SK-N-SH (cell line): Measurements from ENCODE around the gene PTAR1.

ENCODE experiments used
- CTCF ChIP-seq: fragments of 200-600 bp; sonication (generic); IDR thresholded peaks from 2 replicates; pipeline ENCODE4 v1.6.1; 2017; ENCODE audit warnings: antibody characterized with exemption, mild to moderate bottlenecking, moderate library complexity
- JUND ChIP-seq: IDR thresholded peaks from 2 replicates; pipeline ENCODE4 v1.4.0; 2012
- POLR2AphosphoS5 ChIP-seq: IDR thresholded peaks from 2 replicates; pipeline ENCODE4 v1.6.1; 2012; ENCODE audit warnings: low read depth, low read length
- REST ChIP-seq: IDR thresholded peaks from 2 replicates; pipeline ENCODE4 v1.6.1; 2012; ENCODE audit warnings: mild to moderate bottlenecking, low read depth, low read length, moderate library complexity
- RFX5 ChIP-seq: IDR thresholded peaks from 2 replicates; pipeline ENCODE4 v1.6.1; 2012; ENCODE audit warnings: mild to moderate bottlenecking, improper control_type of control experiment, low read length
- RXRA ChIP-seq: IDR thresholded peaks from 2 replicates; pipeline ENCODE4 v1.4.0; 2012; ENCODE audit warnings: low read depth, mild to moderate bottlenecking, borderline replicate concordance

GRCh38 chr9:69696802-69697201 lies 63.0 kb downstream of the PTAR1 start:
- no peak for TF ChIP-seq JUND
- no peak for TF ChIP-seq RFX5
- TF ChIP-seq RXRA = no peak
- no peak for TF ChIP-seq POLR2AphosphoS5
- TF ChIP-seq CTCF = no peak
- no peak for TF ChIP-seq REST
